GM21786 (cell line): ENCODE data around the gene PIGZ.

Experiments used
- ATAC-seq: cut with Tn5 transposase; IDR thresholded peaks from one replicate; pipeline ENCODE4 v1.9.1; 2021; ENCODE audit not compliant: unreplicated experiment

PIGZ gene

GRCh38 chr3:197002701-197003454 lies 34.2 kb upstream of the PIGZ start:
- ATAC-seq, result peak; percentile 63

DNA sequence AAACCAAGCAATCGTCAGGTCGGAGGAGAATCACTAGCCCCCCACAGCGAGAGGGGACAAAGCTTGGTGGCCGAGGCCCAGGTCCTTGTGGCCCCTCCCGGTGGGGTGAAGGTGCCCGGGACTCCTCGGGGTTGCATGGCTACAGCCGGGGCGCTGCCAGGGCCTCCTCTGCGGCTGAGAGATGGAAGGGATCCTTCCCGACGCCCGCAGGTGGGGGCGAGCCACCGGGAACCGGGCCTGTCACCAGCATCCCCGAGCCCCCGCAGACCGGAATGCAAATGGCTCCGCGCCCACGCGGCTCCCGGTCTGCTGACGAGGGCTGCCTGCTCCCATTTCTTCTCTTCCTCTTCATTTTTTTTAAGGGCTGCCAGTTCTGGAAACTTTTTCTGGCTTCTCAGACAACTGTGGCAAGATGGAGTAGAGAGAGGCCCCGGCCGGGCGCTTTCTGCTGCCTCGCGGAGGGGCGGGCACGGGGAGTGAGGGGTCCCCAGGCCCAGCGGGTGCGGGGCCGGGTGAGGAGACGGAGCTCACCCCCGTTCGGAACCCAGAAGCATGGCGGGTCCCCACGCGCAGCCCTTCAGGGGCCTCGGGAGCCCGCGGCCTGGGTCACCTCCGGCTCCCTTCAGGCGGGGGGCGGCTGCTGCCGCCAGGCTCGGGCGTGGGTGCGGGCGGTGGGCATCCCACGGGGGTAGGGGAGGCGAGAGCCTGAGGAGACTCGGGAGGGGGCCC lies 33.5 kb upstream of the PIGZ start:
- no peak for ATAC-seq

- no peak for ATAC-seq
Measured at GRCh38 chr3:197001106-197001971, 32.7 kb upstream of the PIGZ start.

- no peak for ATAC-seq
Measured at GRCh38 chr3:197000211-197000610, 31.6 kb upstream of the PIGZ start.

DNA sequence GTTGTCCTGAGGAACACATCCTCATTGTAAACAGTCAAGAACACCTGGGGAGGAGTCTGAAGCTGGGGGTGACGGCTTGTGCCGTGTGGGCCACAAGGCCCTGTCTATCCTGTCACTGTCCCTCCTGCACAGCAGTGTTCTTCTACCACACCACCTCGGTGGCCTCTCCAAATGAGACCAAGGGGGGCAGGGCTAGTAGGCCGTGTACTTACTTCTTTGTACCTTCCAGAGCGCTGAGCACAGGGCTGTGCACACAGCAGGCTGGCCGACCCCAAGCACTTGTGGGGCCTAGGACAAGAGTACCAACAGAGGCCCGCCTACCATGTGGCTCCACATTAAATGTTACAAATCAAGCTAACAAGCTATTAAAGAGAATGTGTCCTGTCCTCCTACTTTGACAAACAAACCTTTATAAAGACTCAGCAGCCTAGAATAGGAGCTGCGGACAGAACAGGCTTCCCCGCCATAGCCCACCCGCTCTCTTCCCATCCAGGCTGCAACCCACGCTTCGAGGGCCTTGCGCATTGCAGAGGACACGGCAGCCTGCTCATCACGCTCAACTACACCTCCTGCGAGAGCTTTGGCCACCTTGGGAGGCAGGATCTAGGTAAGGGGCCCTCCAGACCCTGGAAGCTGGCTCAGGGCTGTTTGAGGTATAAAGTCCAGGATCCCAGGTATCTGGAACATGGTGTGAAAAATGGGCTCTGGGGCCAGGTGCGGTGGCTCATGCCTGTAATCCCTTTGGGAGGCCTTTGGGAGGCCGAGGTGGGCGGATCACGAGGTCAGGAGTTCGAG lies 30.5 kb upstream of the PIGZ start:
- no peak for ATAC-seq

DNA sequence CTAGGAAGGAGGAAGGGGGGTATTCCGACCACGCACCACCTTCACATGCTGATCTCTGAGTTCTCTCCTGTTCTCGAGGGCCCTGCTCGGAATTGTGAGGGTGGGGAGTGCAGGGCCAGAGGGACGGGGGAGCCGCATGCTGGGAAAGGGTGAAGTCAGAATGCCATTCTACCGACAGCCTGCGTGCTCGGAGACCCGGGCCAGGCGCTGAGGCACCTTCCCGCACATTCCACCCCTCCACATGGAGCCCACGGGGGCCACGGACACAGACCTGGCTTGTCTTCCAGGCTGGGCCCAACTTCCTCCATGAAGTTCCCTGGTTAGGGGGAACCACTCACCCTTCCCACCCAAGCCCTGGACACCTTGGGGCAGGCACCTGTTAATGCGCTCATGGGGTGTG lies 28.7 kb upstream of the PIGZ start:
- ATAC-seq, result no peak

GRCh38 chr3:196996454-196997265 lies 28.0 kb upstream of the PIGZ start:
- ATAC-seq, result no peak

DNA sequence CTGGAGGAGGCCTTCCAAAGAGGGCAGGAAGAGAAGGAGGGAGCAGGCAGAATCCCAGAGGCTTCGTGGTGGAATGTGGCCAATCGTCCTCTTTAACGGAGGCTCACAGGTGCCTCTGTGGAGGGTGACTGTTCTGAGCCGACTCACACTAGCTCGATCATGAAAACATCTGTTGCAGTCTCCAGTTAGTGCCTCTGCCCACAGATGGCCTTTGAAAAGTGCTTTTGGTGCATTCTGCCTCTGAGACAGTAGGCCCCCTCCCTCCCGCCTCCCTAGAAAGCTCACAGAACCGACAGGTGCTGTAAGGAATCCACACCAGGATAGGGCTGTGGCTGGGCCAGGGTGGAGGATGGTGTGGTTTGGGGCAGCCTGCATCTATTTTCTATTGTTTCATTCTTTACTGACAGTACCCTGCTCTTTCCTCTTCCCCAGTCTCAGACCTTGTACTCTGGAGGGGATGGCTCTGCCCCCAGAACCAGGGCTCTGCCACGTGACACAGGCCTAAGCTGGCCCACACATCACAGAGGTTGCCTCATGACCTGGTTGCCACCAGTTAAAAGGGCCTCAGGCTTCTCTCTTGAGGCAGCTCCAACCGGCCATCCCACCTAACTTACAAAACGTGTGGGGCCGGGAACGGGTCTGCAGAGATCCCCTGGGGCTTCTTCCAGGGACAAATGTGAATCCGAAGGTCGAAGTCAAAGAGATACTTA lies 27.2 kb upstream of the PIGZ start:
- ATAC-seq, result no peak

DNA sequence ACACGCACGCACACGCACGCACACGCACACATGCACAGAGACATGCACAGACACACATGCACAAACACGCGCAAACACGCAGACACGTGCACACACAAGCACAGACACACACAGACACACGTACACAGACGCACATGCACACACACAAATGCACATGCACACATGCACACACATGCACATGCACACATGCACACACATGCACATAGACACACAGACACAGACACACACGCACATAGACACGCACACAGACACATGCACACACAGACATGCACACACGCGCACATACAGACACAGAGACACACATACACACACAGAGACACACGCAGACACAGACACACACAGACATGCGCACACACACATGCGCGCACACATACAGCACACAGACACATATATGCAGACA lies 26.4 kb upstream of the PIGZ start:
- ATAC-seq, result no peak

DNA sequence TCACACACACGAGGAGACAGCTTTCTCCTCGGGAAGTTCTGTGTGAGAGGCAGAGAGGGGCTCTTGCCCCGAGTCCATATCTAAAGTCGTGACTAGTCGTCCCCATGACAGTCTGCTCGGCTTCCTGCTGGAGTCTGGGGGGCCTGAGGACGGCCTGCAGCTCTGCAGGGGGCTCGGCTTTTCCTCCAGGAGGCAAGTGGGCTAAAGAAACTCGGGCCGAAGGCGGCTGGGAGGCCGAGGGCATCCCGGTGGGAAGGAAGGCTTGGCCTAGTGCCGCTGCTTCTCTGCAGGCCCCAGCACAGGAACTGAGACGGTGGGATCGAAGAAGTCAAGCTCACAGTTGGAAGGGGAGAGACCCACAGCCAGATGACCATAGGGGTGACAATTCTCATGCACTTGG lies 25.4 kb upstream of the PIGZ start:
- ATAC-seq, result no peak

- no peak for ATAC-seq
Measured at GRCh38 chr3:196992461-196993065, 23.9 kb upstream of the PIGZ start.

DNA sequence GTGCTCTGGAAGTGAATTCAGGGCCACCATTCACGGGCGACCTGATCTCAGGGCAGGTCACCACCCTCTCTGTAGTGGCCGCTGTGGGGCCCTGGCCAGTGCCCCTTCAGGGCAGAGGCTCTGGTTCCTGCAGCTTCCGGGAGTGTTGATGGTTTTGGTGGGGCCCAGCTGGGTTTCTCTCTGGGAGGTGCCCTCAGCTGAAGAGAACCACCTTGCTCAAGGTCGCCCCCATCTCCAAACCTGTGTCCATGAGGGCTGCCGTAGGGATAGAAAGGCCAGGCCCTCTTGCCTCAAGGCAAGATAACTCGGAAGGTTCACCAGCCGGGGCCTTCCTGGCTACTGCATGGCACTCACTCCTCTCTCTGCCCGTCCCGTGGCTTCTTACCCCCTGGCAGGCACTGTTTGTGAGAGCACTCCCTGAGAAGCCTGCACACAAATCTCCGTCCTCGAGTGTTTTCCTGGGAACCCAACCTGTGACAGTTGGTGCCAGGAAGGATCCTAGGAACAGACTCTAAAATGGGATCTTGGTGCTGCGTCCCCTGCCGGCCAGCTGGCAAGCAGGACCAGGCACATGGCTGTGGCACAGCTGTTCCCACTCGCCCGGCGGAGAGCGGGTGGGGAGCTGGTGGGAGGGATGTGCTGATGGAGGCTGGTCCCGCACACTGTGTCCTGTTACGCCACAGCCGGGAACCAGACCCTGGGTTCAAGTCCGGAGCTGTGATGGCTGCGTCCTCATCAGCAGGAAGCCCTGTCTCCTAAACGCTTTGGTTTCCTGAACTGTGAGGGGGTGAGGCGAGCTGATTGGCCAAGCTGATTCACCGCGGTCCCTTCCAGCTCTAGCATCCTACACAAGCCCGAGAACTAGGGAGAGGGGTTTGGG lies 23.2 kb upstream of the PIGZ start:
- ATAC-seq, result no peak

DNA sequence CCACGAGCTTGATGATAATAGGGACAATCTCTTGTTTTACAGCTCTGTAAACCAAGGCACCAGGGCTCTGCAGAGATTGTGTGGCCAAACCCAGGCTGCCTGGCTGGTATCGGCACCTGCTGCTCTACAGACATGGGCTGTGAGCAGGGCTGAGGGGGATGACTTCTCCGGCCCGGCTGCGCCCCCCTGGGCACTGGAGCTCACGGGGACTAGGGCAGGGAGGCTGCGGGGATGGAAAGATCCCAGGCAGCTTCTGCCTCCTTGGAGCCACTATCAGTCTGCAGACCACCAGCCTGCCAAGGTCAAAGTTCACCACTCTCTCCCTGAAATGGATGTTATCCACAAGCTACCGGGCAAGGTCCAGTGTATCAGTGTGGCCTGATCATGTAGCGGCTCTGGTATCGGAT lies 22.0 kb upstream of the PIGZ start:
- ATAC-seq, result no peak

DNA sequence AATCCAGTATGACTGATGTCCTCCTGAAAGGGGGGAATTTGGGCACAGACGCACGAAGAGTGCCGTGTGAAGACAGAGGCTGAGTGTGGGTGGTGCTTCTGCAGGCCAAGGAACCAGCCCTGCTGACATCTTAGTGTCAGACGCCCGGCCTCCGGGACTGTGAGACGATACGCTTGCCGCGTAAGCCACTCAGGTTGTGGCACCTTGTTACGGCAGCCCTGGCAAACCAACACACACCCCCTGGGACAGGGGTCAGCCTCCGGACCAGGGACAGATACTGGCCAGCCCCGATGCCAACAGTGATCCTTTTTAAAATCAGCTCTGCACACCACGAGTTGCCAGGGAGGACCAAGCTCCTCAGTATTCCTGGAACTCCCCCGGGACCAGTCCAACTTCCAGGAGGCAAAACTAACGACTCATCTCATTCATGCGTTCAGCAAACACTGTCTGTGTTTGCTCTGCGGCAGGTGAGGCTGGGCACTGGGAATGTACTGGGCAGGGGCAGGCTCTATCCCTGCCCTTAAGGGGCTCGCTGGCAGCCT lies 21.2 kb upstream of the PIGZ start:
- no peak for ATAC-seq

DNA sequence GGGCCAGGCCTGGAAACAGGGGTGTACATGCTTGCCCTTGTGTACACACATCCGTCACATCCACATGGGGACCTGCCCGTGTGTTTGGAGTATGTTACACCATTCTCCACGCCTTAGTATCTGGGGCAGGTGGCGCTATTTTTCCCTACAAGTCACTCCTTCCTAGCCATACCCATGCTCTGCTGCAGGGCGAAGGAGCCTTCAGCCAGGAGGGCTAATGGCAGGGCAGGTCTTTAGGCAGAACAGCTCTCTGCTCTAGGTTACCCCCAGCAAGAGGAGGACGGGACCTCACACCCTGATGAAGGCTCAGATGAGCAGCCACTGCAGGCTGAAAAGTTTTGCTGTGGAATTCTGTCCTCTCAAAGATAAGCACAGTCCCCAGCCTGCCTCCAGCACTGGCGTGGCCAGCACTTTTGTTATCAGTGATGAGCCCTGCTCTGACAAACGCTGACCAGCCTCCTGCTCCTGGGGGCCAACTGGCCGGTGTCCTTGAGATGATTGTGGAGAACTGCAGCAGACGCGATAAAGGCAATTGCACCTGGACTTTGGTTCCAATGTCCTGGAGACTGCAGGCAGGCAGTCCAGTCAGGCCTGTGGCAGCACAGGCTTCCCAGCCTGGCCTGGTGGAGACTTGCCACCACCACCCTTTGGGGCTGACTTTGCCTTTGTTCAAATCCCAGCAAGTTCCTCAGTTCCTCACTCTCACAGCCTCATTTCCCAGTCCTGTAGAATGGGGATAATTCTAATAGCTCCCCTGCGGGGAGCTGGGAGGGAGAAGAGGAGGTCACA lies 19.8 kb upstream of the PIGZ start:
- no peak for ATAC-seq

DNA sequence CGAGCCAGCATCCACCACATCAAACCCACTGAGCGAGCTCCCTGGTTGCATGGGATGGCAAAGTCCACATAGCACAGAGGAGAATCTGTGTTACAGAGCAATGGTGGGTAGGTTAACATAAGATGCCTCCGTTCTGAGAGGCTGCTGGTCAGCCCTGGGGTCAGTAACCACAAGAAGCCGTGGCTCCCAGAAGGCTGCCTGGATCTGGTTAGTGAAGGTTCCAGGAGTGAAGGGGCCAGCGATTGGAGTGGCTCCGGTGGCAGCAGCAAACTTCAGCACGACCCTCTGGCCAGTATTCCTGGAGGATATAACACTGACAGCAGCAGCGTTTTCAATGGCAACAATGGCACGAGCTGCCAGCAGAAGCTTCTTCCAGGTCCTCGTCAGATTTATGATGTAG lies 18.4 kb upstream of the PIGZ start:
- ATAC-seq, result no peak
